ENCODE results near the gene PRR30. TPM values are rescaled to one million over a fixed set of nuclear protein-coding genes. Genes with fewer than 3 reads are reported as not detected.

Gene PRR30
- total RNA-seq, 1 experiment from 2014 or later = not detected

GRCh38 chr2:27089111-27089954, 49.9 kb downstream of the PRR30 start:
- no TSS peak for BruUV-seq (replicated peaks)
- POLR2A ChIA-PET = no interaction called here
- Mint-ChIP-seq H3K27me3 (ENCODE audit: insufficient read depth, unreplicated experiment) (no peaks in the 10 kb centered on the region), H3K4me3 (ENCODE audit: unreplicated experiment) (no peak overlapping the region), H3K27ac (ENCODE audit: low read depth, unreplicated experiment) (no peak overlapping the region), H3K4me1 (ENCODE audit: insufficient read depth, unreplicated experiment) (no peaks in the 10 kb centered on the region), H3K9me3 (ENCODE audit: unreplicated experiment) (no peaks in the 10 kb centered on the region), H3K36me3 (ENCODE audit: insufficient read depth, unreplicated experiment) (no peaks in the 10 kb centered on the region)
- intact Hi-C loops (cut with micrococcal nuclease) = no loop called here
- CTCF ChIA-PET = interaction anchor here (0.6 to 1.6 kb wide), 8 partner anchors 9 to 412 kb away, joined by 3 to 7 read pairs (median 4); no protein-coding TSS in a partner anchor
- TF ChIP-seq, protein P1, sequence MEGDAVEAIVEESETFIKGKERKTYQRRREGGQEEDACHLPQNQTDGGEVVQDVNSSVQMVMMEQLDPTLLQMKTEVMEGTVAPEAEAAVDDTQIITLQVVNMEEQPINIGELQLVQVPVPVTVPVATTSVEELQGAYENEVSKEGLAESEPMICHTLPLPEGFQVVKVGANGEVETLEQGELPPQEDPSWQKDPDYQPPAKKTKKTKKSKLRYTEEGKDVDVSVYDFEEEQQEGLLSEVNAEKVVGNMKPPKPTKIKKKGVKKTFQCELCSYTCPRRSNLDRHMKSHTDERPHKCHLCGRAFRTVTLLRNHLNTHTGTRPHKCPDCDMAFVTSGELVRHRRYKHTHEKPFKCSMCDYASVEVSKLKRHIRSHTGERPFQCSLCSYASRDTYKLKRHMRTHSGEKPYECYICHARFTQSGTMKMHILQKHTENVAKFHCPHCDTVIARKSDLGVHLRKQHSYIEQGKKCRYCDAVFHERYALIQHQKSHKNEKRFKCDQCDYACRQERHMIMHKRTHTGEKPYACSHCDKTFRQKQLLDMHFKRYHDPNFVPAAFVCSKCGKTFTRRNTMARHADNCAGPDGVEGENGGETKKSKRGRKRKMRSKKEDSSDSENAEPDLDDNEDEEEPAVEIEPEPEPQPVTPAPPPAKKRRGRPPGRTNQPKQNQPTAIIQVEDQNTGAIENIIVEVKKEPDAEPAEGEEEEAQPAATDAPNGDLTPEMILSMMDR (IDR thresholded peaks at IDR 0.05; ENCODE audit: unreplicated experiment) = no peak
- no peak for DNase-seq (ENCODE audit: unreplicated experiment)

DNA sequence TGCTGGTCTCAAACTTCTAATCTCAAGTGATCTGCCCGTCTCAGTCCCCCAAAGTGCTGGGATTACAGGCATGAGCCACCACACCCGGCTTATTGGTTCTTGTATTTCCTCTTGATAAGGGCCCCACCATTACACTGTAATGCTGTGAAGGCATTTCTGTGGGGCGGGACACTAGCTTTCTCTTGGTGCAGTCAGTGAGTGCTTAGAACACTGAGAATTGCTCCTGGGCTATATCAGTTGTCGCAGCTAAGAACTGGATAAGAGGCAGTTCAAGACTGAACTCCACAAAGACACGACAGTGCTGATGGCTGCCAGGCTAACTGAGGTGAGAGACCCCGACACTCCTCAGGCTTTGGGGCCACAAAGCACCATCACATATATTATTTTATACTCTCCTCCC, 50.6 kb downstream of the PRR30 start:
- DNase-seq (ENCODE audit: unreplicated experiment) = no peak
- Mint-ChIP-seq H3K4me3 (ENCODE audit: unreplicated experiment) (no peak overlapping the region), H3K27ac (ENCODE audit: low read depth, unreplicated experiment) (no peak overlapping the region), H3K36me3 (ENCODE audit: insufficient read depth, unreplicated experiment) (no peaks in the 10 kb centered on the region), H3K4me1 (ENCODE audit: insufficient read depth, unreplicated experiment) (no peaks in the 10 kb centered on the region), H3K9me3 (ENCODE audit: unreplicated experiment) (no peaks in the 10 kb centered on the region), H3K27me3 (ENCODE audit: insufficient read depth, unreplicated experiment) (no peaks in the 10 kb centered on the region)
- TF ChIP-seq, protein P1 (IDR thresholded peaks at IDR 0.05; ENCODE audit: unreplicated experiment) = no peak
- BruUV-seq (replicated peaks) = no TSS peak
- POLR2A ChIA-PET = interaction anchor here (2.1 kb wide), 1 partner anchor 17 kb away, joined by 8 read pairs; the partner anchor contains the start of gene OST4
- CTCF ChIA-PET = interaction anchor here (0.7 to 2.0 kb wide), 6 partner anchors 8 to 215 kb away, joined by 3 to 22 read pairs (median 3); no protein-coding TSS in a partner anchor
- intact Hi-C loops (cut with micrococcal nuclease) = no loop called here

DNA sequence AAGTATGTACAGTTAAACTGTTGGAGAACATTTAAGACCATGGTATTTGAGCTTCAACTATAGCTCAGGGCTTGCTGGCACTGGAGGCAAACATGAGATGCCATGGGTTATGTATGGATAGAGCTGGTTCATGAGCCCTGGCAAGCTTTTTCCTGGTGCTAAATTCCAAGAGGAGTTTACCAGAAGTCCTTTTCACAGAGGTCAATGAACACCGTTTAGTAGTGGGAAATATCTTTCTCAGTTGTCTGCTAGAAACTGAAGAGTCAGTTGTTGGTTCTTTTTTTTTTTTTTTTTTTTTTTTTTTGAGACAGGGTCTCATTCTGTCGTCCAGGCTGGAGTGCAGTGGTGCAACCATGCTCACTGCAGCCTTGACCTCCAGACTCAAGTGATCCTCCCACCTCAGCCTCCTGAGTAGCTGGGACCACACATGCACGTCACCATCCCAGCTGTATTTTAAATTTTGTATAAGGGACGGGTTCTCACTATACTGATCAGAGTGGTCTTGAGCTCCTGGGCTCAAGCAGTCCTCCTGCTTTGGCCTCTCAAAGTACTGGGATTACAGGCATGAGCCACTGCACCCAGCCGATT, 51.3 kb downstream of the PRR30 start:
- no peak overlapping the region for H3K27ac Mint-ChIP-seq (ENCODE audit: low read depth, unreplicated experiment)
- BruUV-seq (replicated peaks) = no TSS peak
- no peak for DNase-seq (ENCODE audit: unreplicated experiment)
- peak overlapping the region; percentile 75 for H3K4me3 Mint-ChIP-seq (ENCODE audit: unreplicated experiment)
- H3K9me3 Mint-ChIP-seq (ENCODE audit: unreplicated experiment) = no peaks in the 10 kb centered on the region
- TF ChIP-seq, protein P1 (IDR thresholded peaks at IDR 0.05; ENCODE audit: unreplicated experiment) = no peak
- no peaks in the 10 kb centered on the region for H3K36me3 Mint-ChIP-seq (ENCODE audit: insufficient read depth, unreplicated experiment)
- POLR2A ChIA-PET = interaction anchor here (1.4 to 2.3 kb wide), 4 partner anchors 17 to 206 kb away, joined by 3 to 8 read pairs (median 7); partner anchors contain the start of genes AGBL5, OST4 and PREB
- CTCF ChIA-PET = interaction anchor here (0.6 to 2.0 kb wide), 8 partner anchors 9 to 1234 kb away, joined by 3 to 22 read pairs (median 4); partner anchors contain the start of gene TRIM54
- no peaks in the 10 kb centered on the region for H3K27me3 Mint-ChIP-seq (ENCODE audit: insufficient read depth, unreplicated experiment)
- intact Hi-C loops (cut with micrococcal nuclease) = loop anchor here (2.0 kb wide), 1 partner anchor 37 kb away; the partner anchor contains the start of gene AGBL5
- H3K4me1 Mint-ChIP-seq (ENCODE audit: insufficient read depth, unreplicated experiment) = no peaks in the 10 kb centered on the region

Other genes with a start within 250 kb of the PRR30 start
- 18.0 and 26.0 TPM in 2 replicates for gene MAPRE3, start 168.8 kb downstream of the PRR30 start, total RNA-seq (2022)
- gene TMEM214, start 106.4 kb downstream of the PRR30 start, total RNA-seq (2022) = 118 and 138 TPM in 2 replicates
- gene AGBL5, start 87.7 kb downstream of the PRR30 start, total RNA-seq (2022) = 18.9 and 22.7 TPM in 2 replicates
- gene OST4, start 67.8 kb downstream of the PRR30 start, total RNA-seq (2022) = 257 and 340 TPM in 2 replicates
- gene EMILIN1, start 60.8 kb downstream of the PRR30 start, total RNA-seq (2022) = 0.20 and 0.21 TPM in 2 replicates
- 1.7 and 2.6 TPM in 2 replicates for gene KHK, start 52.6 kb downstream of the PRR30 start, total RNA-seq (2022)
- 10.9 and 12.9 TPM in 2 replicates for gene CGREF1, start 20.3 kb downstream of the PRR30 start, total RNA-seq (2022)
- not detected in 2 replicates for gene ABHD1, start 15.6 kb downstream of the PRR30 start, total RNA-seq (2022)
- 55.1 and 68.5 TPM in 2 replicates for gene PREB, start 4.8 kb downstream of the PRR30 start, total RNA-seq (2022)
- gene TCF23, start 9.6 kb upstream of the PRR30 start, total RNA-seq (2022) = not detected in 2 replicates
- 115 and 122 TPM in 2 replicates for gene ATRAID, start 72.6 kb upstream of the PRR30 start, total RNA-seq (2022)
- 25.9 and 26.9 TPM in 2 replicates for gene SLC5A6, start 72.9 kb upstream of the PRR30 start, total RNA-seq (2022)
- gene CAD, start 78.0 kb upstream of the PRR30 start, total RNA-seq (2022) = 59.5 and 66.5 TPM in 2 replicates
- gene SLC30A3, start 123.6 kb upstream of the PRR30 start, total RNA-seq (2022) = not detected in 2 replicates
- not detected in 2 replicates for gene DNAJC5G, start 136.0 kb upstream of the PRR30 start, total RNA-seq (2022)
- gene TRIM54, start 143.0 kb upstream of the PRR30 start, total RNA-seq (2022) = not detected in 2 replicates
- gene UCN, start 169.0 kb upstream of the PRR30 start, total RNA-seq (2022) = 7.9 and 9.5 TPM in 2 replicates
- gene MPV17, start 183.7 kb upstream of the PRR30 start, total RNA-seq (2022) = 104 and 114 TPM in 2 replicates
- gene GTF3C2, start 217.4 kb upstream of the PRR30 start, total RNA-seq (2022) = 47.5 and 47.8 TPM in 2 replicates
- 42.7 and 50.1 TPM in 2 replicates for gene EIF2B4, start 230.9 kb upstream of the PRR30 start, total RNA-seq (2022)
- gene SNX17, start 231.2 kb upstream of the PRR30 start, total RNA-seq (2022) = 101 and 125 TPM in 2 replicates
- gene ZNF513, start 241.3 kb upstream of the PRR30 start, total RNA-seq (2022) = 14.8 and 16.2 TPM in 2 replicates